Choroid plexus epithelial cell (primary cell): Measurements from ENCODE around the gene SEC14L1.

Experiments used
- DNase-seq: peaks from one replicate; pipeline ENCODE4 v3.0.0-alpha.2; 2010; ENCODE audit warnings: low read depth
- H3K4me3 ChIP-seq: 2 replicates; pipeline ENCODE4 v1.5.1; 2011; ENCODE audit warnings: low read depth, mild to moderate bottlenecking, control low read depth, low read length, moderate library complexity
- TF ChIP-seq, protein P1 (sequence below): conservative IDR thresholded peaks from 2 replicates; pipeline ENCODE4 v1.5.1; 2011; ENCODE audit warnings: low read depth, mild to moderate bottlenecking, control low read depth, inconsistent platforms, low read length, moderate library complexity

The SEC14L1 gene

GRCh38 chr17:77214328-77214727 lies 73.6 kb downstream of the SEC14L1 start:
- DNase-seq = no peak
- no peak overlapping the region for H3K4me3 ChIP-seq
- TF ChIP-seq, protein P1, sequence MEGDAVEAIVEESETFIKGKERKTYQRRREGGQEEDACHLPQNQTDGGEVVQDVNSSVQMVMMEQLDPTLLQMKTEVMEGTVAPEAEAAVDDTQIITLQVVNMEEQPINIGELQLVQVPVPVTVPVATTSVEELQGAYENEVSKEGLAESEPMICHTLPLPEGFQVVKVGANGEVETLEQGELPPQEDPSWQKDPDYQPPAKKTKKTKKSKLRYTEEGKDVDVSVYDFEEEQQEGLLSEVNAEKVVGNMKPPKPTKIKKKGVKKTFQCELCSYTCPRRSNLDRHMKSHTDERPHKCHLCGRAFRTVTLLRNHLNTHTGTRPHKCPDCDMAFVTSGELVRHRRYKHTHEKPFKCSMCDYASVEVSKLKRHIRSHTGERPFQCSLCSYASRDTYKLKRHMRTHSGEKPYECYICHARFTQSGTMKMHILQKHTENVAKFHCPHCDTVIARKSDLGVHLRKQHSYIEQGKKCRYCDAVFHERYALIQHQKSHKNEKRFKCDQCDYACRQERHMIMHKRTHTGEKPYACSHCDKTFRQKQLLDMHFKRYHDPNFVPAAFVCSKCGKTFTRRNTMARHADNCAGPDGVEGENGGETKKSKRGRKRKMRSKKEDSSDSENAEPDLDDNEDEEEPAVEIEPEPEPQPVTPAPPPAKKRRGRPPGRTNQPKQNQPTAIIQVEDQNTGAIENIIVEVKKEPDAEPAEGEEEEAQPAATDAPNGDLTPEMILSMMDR = no peak

DNA sequence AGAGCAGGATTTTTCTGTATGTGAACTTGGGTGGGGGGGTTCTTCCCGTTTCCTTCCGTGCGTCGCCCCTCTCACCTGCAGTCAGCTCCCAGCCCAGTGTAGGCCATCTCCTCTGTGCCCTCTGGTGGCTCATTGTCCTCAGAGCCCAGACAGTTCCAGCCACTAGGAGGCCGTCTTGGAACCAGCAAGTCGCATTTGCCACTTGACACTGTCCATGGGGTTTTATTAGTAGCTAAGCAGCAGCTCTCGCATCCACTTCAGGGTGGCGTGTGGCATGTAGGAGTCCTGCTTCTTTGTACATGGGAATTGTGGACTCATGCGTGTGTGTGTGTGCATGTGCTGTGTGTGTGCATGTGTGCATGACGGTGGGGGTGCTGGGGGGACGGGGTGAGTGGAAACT lies 74.0 kb downstream of the SEC14L1 start:
- DNase-seq = peak; percentile 42
- H3K4me3 ChIP-seq = no peak overlapping the region
- TF ChIP-seq, protein P1 = peak; percentile 57

DNA sequence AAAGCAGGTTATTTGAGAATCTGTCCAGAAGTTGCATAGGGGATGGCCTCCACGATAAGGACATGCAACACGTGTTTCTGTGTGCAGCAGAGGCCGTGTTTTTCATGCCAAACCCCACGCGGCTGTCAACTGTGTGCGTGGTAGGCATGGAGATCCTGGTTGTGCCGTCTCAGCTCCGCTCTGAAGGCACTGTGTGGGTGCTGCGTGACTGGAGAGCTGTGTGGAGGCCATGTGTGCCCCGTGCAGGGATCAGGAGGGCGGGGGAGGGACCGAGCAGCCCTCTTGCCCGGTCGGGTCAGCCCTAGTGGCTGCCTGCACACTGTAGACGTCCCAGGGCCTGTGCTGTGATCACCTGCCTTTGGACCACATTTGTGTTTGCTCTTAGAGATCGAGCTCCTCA lies 74.5 kb downstream of the SEC14L1 start:
- no peak overlapping the region for H3K4me3 ChIP-seq
- DNase-seq = no peak
- TF ChIP-seq, protein P1 = no peak

- TF ChIP-seq, protein P1 = no peak
- no peak for DNase-seq
Observed at GRCh38 chr17:77216486-77216885, 75.7 kb downstream of the SEC14L1 start.

DNA sequence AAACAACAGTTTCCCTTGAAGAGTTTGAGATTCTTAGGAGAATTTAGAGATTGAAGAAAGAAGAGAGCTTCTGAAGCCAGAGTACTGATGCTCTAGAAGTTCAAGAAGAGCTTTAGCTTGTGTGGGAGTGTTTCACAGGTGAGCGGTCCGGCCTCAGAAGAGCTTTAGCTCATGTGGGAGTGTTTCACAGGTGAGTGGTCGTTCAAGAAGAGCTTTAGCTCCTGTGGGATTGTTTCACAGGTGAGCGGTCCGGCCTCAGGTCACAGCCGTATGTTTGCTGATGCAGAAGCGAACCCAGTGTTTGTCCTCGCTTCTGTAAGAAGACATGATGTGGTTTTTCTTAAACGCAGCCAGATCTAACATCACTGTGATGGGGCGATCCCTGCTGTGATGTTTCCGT lies 76.4 kb downstream of the SEC14L1 start:
- TF ChIP-seq, protein P1 = no peak
- no peak overlapping the region for H3K4me3 ChIP-seq
- DNase-seq = no peak

More at GRCh38 chr17:77216486-77216885, 75.7 kb downstream of the SEC14L1 start:
- H3K4me3 ChIP-seq = no peak overlapping the region

DNA sequence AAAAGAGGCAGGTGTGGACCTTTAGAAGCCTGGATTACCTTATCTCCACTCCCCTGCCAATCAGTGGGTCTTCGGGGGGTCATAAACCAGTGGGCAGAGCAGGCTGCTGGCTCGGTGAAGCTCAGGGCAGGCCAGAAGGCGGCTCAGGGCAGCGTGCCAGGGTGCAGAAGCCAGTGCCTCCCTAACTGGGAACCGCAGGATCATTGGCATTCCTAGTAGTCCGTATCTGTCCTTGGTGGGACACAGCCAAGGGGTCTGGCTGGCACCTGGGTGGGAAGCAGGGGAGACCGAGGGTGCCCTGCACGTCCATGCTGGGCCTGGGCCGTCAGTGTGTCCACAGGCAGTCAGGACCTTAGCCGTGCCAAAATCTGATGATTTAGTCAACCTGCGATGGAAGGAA lies 76.8 kb downstream of the SEC14L1 start:
- TF ChIP-seq, protein P1 = no peak
- no peak overlapping the region for H3K4me3 ChIP-seq
- DNase-seq = no peak

DNA sequence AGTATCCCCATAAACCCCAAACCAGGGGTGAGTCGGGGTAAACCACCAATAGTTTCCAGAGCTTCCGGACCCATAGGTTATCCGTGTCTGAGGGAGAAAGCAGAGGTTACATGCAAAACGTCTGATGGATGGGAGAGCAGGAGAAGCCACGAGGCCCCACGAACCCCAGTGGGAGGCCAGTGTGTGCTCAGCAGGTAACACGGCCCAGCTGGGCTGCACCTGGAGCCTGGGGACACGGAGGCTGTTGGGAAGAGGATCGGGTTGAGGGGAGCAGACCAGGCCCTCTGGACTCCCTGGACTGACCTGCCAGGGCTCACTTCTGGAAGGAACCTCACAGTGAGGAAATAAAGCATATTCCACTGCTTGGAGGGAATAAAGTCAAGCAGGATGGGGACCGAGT lies 78.1 kb downstream of the SEC14L1 start:
- TF ChIP-seq, protein P1 = no peak
- no peak for DNase-seq
- no peak overlapping the region for H3K4me3 ChIP-seq
